Mammary epithelial cell (primary cell): Measurements from ENCODE around the gene STX2.

Experiments used
- CTCF ChIP-seq, 2 donors: IDR thresholded peaks in 1 of 2; conservative IDR thresholded peaks in 1 of 2; 2 replicates each; pipeline ENCODE4 v1.5.1; 2011 to 2012; ENCODE audit warnings: inconsistent platforms in 2 of 2, low read length in 2 of 2, mild to moderate bottlenecking in 2 of 2, control low read depth in 1 of 2, low read depth in 1 of 2; ENCODE audit not compliant: insufficient read depth in 1 of 2; ENCODE audit errors: extremely low read depth in 1 of 2
- EZH2 ChIP-seq: IDR thresholded peaks from 2 replicates; pipeline ENCODE4 v1.6.1; 2012; ENCODE audit warnings: low read length, inconsistent platforms, borderline replicate concordance

- TF ChIP-seq CTCF (conservative IDR thresholded peaks at IDR 0.05 in 1 of 2, IDR thresholded peaks at IDR 0.05 in 1 of 2; ENCODE audit: extremely low read depth in 1 of 2, insufficient read depth in 1 of 2, low read depth in 1 of 2, low read length in 2 of 2) (no peak), EZH2 (no peak)
Observed at GRCh38 chr12:130839770-130840404, 837 bp upstream of the STX2 start.
